ENCODE data around the gene AUTS2.

DNA sequence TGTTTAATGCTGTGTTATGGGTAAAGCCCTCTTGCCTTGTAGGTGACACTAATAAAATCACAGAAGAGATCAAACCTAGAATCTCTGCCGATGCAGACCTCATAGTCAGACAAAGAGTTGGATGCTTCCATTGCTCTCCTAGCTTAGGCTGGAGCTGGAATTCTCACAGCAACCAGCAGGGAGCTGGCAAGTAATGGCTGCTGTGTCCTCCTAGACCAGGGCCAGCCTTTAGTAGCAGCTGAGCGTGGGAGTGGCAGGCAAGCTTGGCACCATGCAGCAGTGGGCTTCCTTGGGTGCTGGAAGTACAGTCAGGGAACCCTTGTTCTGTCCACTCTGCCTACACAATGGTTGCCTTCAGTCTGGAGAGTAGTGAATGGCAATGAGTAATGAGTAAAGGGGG, 935.3 kb downstream of the AUTS2 start:
- TF ChIP-seq SPI1 (IDR thresholded peaks at IDR 0.05; ENCODE audit: low read depth, low read length) (no peak), POLR2AphosphoS5 (IDR thresholded peaks at IDR 0.05; ENCODE audit: low read depth, low read length) (no peak), POLR2A (IDR thresholded peaks at IDR 0.05; ENCODE audit: low read depth, low read length) (no peak)

Measured in GM12891 (cell line).